ENCODE results near the gene MYEOV. TPM values are rescaled to one million over a fixed set of nuclear protein-coding genes. Genes with fewer than 3 reads are reported as not detected.

The MYEOV gene
- total RNA-seq, 2 donors from 2014 or later: 0.12 TPM; not detected in 1

DNA sequence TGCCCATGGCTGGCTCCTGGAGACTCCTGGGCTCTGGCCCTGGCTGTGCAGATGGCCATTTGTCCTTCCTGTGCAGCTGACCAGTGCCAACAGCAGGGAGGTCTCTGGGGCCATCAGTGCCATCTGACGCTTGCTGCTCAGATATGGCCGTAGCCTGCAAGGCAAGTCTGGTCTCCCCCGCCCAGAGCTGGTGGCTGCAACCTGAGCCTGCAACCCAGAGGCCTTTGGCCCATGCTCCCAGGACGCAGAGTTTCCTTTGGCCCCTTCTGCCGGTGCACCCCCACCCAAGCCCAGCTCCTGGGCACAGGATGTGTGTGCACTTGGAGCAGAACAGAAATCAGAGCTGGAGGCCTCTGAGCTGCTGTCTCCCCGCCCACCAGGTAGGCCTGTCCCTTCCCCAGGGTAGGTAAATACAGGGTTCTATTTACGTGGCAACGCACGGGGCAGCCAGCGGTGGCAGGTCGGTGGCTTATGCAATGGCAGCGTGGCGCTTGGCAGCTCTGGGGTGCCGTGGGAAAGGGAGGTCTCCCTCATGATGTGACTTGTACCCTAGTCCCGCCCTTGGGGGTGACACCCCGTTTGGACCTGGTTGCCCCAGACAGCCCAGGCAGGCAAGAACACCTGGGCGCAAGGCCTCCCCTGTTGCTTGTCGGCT, 21.0 kb upstream of the MYEOV start:
- H3K27me3 ChIP-seq: no peaks in the 10 kb centered on the region
- H3K27ac ChIP-seq: no peak overlapping the region
- peaks cover 0 to 11% of the 10 kb centered on the region in 2 donors for H3K4me1 ChIP-seq
- no peak for DNase-seq (ENCODE audit: low spot score)
- TF ChIP-seq, protein P1, sequence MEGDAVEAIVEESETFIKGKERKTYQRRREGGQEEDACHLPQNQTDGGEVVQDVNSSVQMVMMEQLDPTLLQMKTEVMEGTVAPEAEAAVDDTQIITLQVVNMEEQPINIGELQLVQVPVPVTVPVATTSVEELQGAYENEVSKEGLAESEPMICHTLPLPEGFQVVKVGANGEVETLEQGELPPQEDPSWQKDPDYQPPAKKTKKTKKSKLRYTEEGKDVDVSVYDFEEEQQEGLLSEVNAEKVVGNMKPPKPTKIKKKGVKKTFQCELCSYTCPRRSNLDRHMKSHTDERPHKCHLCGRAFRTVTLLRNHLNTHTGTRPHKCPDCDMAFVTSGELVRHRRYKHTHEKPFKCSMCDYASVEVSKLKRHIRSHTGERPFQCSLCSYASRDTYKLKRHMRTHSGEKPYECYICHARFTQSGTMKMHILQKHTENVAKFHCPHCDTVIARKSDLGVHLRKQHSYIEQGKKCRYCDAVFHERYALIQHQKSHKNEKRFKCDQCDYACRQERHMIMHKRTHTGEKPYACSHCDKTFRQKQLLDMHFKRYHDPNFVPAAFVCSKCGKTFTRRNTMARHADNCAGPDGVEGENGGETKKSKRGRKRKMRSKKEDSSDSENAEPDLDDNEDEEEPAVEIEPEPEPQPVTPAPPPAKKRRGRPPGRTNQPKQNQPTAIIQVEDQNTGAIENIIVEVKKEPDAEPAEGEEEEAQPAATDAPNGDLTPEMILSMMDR (IDR thresholded peaks at IDR 0.05): no peak
- no peak overlapping the region for H3K4me3 ChIP-seq
- H3K36me3 ChIP-seq: no peaks in the 10 kb centered on the region
- H3K9me3 ChIP-seq: no peaks in the 10 kb centered on the region

DNA sequence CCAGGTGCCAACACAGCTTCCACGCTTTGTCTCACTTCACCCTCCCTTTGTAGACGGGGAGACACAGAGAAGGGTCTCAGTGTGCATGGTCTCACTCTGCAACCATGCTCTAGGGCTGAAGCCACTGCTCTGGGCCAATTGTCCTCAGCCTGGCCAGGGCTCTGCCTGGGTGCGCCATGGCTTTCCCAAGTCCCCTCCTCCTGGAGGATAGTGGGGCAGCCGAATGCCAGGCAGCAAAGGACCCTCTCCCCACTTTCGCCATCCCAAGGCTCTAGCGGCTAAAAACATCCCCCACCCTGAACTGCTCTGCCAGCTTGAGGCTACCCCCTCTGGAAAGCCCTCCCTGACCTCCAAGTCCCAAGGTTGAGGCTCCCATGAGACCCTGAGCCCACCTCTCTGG, 20.4 kb upstream of the MYEOV start:
- Histone ChIP-seq H3K9me3 (no peaks in the 10 kb centered on the region), H3K4me3 (no peak overlapping the region), H3K27me3 (no peaks in the 10 kb centered on the region), H3K27ac (no peak overlapping the region), H3K36me3 (no peaks in the 10 kb centered on the region), H3K4me1 (peaks cover 0 to 6% of the 10 kb centered on the region in 2 donors)
- TF ChIP-seq, protein P1 (IDR thresholded peaks at IDR 0.05): no peak
- DNase-seq (ENCODE audit: low spot score): no peak

- Histone ChIP-seq H3K36me3 (no peaks in the 10 kb centered on the region), H3K9me3 (no peaks in the 10 kb centered on the region), H3K27me3 (no peaks in the 10 kb centered on the region), H3K4me3 (no peak overlapping the region), H3K27ac (no peak overlapping the region), H3K4me1 (peaks cover 0 to 6% of the 10 kb centered on the region in 2 donors)
- no peak for DNase-seq (ENCODE audit: low spot score)
- TF ChIP-seq, protein P1 (IDR thresholded peaks at IDR 0.05): no peak
These were observed 19.4 kb upstream of the MYEOV start for GRCh38 chr11:69274531-69275016.

DNA sequence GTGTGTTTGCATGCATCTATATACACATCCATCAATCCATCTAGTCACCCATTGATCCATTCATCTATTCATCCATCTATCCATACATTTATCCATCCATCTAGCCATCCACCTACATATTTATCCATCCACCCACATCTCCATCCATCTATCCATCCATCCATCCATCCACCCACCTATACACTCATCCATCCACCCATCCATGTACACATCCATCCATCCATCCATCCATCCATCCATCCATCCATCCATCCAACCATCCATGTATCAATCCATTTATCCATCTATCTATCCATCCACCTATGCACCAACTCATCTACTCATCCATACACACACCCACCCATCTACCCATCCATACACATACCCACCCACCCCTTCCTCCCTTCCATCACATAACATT, 18.8 kb upstream of the MYEOV start:
- Histone ChIP-seq H3K9me3 (no peaks in the 10 kb centered on the region), H3K27ac (no peak overlapping the region), H3K36me3 (no peaks in the 10 kb centered on the region), H3K4me1 (peaks cover 0 to 6% of the 10 kb centered on the region in 2 donors), H3K4me3 (no peak overlapping the region), H3K27me3 (no peaks in the 10 kb centered on the region)
- TF ChIP-seq, protein P1 (IDR thresholded peaks at IDR 0.05): no peak
- DNase-seq (ENCODE audit: low spot score): no peak

- TF ChIP-seq, protein P1 (IDR thresholded peaks at IDR 0.05): no peak
- H3K27me3 ChIP-seq: no peaks in the 10 kb centered on the region
- H3K4me1 ChIP-seq: peaks cover 0 to 11% of the 10 kb centered on the region in 2 donors
- no peaks in the 10 kb centered on the region for H3K36me3 ChIP-seq
- no peaks in the 10 kb centered on the region for H3K9me3 ChIP-seq
- DNase-seq (ENCODE audit: low spot score): no peak
- no peak overlapping the region for H3K27ac ChIP-seq
- H3K4me3 ChIP-seq: no peak overlapping the region
These were observed 17.8 kb upstream of the MYEOV start for GRCh38 chr11:69276165-69276564.
